ENCODE results near the gene COQ9.
"Not testable (repeated sequence)": the region's sequence is repeated elsewhere in the genome, so short reads cannot be mapped to it uniquely, and the experiment has no call there.

COQ9 gene

DNA sequence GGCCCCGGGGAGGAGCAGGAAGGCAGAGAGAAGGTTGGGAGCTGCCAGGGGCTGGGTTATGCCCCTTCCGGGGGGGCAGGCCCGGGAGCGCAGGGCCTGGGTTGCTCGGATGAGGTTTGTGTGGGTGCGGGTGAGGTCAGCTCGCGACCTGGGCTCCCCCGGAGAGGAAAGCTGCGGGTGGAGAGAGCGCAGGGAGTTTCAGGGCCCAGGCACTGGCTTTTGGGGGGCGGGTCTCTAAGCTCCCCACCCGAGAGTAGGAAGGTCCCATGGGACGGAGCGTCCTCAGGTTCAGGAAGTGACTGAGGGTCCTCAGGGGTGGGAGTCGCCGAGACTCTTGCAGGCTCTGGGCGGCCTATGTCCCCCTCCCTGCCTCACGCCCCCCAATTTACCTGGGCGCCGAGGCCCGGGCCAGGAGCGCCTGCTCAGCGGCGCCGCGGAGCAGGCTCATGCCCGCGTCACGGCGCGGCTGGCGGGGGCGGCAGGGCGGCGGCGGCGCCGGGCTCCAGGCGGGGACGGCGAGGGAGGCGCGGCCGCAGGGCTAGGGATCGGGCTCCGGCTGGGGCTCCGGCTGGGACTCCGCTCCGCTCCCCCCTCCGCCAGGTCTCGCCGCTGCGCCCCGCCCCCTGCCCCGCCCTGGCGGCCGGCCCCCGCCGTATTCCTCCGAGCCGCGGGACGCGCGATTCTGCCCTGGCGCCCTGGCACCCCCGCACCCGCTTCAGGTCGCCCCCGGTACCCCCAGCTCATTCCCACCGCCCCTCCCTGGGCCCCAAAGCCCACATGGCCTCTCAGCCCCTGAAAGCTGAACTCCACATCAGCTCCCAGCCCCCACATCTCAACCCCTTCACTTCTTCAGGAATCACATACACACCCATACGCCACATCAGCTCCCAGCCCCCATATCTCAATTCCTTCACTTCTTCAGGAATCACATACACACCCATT is 38.9 kb downstream of the COQ9 start, which contains the start of gene DOK4:
Gene DOK4, minus strand, starts transcription at position 578 of the 942 bp plus-strand sequence. CDS start 6,986 bp downstream, outside the sequence.
- peak; percentile 67 for DNase-seq (ENCODE audit: low read depth)

DNA sequence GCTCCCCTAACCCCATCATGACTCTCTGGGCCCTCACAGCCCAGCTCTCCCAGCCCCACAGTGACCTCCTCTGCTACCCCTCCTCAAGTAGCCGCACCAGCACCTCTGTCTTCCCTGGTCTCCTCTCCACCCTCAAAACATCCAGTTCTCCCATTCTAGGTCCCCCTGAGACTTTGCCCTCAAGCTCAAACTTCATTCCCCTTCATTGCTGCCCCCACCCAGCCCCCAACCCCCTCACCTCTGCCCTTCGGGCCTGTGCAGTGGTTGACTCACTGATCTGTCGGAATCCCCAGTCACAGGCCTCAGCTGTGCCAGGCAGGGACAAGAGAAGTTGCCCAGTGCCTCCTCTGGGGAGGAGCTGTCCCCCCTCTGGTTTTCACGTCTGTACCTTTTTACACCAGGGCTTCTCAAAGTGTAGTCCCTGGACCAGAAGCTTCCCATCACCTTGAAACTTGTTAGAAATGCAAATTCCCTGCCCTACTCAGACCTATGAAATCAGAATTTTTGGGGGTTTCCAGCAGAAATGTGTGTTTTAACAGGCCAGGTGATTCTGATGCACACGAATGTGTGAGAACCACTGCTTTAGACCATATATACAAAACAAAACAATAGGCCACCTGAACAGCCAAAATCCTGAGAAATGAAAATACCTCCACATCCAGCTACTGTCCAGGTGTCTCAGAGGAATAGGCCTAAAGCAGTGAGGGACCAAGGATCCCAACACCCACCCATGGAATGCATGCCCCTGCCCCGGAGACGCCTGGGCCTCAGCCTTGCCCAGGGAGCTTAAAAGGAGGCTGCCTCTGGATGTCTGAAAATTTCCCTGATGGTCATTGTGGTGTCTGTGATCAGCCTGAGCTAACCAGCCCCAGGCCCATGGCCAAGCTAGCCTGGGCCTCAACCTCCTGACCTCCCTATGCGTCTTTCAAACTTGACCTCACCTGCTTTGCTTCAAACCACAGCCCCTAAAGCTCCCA is 39.9 kb downstream of the COQ9 start:
- no peak for DNase-seq (ENCODE audit: low read depth)

DNA sequence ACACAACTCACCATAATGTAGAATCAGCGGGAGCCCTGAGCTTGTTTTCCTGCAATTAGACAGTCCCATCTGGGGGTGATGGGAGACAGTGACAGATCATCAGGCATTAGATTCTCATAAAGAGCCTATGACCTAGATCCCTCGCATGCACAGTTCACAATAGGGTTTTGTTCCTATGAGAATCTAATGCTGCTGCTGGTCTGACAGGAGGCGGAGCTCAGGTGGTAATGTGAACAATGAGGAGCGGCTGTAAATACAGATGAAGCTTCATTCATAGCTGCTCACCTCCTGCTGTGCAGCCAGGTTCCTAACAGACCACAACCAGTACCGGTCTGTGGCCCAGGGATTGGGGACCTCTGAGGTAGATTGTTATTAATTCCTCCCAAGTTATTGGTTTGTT is 42.0 kb downstream of the COQ9 start:
- no peak for DNase-seq (ENCODE audit: low read depth)

- no peak for DNase-seq (ENCODE audit: low read depth)
Observed at GRCh38 chr16:57493767-57494166, 46.5 kb downstream of the COQ9 start.

GRCh38 chr16:57497121-57497520 is 49.8 kb downstream of the COQ9 start:
- no peak for DNase-seq (ENCODE audit: low read depth)

GRCh38 chr16:57498031-57498430 is 50.8 kb downstream of the COQ9 start:
- DNase-seq (ENCODE audit: low read depth) = no peak

- DNase-seq (ENCODE audit: low read depth) = not testable (repeated sequence)
Observed at GRCh38 chr16:57499941-57500340, 52.7 kb downstream of the COQ9 start.

- no peak for DNase-seq (ENCODE audit: low read depth)
Observed at GRCh38 chr16:57500578-57501111, 53.4 kb downstream of the COQ9 start.

DNA sequence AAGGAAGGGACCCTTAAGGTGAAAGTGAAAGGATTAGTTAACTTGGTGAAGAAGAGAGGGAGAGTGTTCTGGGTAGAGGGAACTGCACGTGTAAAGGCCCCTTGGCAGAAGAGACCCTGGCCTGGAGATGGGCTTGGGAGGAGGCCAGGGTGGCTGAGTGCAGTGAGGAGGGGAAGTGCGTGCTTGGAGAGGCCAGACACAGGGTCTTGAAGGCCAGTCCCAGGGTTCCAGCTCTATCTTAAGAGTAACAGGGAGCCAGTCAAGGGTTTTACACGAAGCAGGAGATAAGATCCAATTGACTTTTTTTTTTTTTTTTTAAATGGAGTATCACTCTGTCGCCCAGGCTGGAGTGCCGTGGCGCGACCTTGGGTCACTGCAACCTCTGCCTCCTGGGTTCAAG is 54.2 kb downstream of the COQ9 start:
- no peak for DNase-seq (ENCODE audit: low read depth)

- DNase-seq (ENCODE audit: low read depth) = no peak
Observed at GRCh38 chr16:57502048-57502775, 54.9 kb downstream of the COQ9 start.

GRCh38 chr16:57503366-57503765 is 56.1 kb downstream of the COQ9 start:
- no peak for DNase-seq (ENCODE audit: low read depth)

DNA sequence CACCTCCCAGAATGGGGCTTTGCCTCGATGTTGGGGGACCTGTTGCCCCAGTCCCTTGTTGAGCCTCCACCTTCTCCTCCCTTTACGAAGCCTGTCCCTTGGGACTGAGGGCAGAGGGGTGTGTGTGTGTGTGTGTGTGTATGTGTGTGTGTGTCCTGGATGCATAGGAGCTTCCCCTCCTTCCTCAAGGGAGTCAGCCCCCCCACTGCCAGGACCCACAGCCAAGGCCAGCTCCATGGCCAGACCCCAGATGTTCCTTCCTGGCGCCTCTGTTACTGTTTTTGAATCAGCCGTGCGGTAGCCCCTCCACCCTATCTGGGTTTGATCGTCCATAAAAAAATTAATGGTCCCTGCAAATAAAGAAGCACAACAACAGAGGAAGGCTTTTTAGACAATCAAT is 56.7 kb downstream of the COQ9 start:
- no peak for DNase-seq (ENCODE audit: low read depth)

GRCh38 chr16:57504491-57504890 is 57.2 kb downstream of the COQ9 start:
- DNase-seq (ENCODE audit: low read depth) = no peak

DNA sequence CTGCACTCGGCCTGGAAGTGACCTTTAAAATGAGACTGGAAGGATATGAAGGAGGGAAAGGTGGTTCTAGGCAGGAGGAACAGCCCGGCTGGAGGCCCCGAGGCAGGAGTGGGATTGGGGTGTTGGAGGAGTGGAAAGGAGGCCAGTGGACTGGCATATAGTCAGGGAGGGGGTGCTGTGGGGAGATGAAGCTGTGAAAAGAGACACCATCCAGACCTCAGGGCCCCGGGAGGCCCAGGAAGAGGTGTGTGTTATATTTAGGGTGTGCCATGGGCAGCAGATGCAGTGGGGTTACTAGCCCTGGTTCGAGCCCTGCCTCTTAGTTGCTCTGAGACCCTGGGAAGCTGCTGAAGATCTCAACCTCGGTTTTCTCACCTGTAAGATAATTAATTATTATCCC is 57.9 kb downstream of the COQ9 start:
- DNase-seq (ENCODE audit: low read depth) = no peak

DNA sequence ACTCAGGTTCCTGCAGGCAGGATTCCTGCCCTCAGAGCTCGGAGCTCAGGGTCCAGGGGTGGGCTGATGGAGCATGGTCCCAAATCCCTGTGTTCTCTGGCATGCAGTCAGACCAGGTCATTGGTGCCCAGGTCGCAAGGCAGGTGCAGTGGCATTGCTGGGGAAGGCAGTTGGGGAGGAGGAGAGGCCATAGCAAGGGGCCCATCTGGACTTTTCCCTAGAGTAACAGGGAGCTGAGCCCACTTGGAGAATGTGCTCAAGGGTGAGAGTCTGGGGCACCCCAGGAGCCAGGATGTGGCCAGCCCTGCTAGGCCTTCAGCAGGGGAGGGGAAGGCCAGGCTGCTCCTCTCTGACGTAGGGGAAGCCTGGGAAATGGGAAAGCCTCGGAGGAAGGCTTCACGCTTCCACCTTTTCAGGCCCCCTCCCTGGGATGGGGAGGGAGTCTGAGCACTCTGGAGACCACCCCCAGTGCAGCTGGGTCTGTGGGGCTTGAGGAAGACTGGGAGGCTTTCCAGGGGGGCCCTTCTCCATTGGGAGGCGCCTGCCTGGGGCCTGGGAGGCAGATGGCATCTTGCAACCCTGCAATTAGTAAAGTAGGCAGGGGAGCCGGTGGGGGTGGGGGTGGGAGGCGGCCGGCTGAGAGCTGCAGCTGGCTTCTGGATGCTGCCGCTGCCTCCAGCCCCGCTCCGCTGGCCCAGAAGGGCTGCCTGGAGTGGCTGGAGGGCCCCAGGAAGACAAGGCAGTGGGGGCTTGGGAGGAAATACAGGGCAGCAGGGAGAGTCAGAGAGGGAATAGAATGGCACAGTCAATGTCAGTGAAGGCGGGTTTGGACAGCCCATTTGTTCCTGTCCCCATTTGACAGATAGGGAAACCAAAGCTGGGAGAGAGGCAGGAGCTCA is 60.1 kb downstream of the COQ9 start:
- DNase-seq (ENCODE audit: low read depth) = no peak

GRCh38 chr16:57508035-57508425 is 60.8 kb downstream of the COQ9 start:
- DNase-seq (ENCODE audit: low read depth) = no peak

DNA sequence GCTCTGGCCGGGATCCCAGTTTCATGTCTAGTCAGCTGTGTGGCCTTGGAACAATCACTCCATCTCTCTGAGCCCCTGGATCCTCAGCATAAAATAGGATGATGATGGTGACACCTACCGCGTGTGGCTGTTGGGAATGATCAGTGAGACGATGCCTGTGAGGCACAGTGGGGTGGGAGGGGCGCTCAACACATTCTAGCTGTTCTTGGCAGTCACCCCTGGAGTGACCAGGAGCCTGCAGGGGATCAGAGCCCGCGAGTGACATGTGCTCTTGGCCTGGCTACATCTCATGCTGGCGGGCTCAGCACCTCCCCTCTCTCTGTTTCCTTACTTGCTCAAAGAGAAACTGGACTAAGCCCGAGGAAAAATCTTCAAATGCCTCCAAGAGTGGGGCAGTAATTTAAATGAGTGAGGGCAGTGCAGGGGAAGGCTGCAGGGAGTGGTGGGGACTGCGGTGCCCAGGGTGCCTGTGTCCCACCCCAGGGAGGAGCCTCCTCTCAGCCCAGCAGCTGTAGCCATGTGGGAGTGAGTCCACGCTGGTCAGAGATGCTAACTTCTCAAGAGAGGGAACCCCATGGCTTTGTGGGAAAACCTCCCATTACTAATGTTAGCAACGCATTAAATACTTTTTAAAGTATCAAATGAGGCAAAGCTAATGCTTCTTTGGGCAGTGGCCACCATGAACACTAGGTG is 62.1 kb downstream of the COQ9 start:
- DNase-seq (ENCODE audit: low read depth) = no peak

DNA sequence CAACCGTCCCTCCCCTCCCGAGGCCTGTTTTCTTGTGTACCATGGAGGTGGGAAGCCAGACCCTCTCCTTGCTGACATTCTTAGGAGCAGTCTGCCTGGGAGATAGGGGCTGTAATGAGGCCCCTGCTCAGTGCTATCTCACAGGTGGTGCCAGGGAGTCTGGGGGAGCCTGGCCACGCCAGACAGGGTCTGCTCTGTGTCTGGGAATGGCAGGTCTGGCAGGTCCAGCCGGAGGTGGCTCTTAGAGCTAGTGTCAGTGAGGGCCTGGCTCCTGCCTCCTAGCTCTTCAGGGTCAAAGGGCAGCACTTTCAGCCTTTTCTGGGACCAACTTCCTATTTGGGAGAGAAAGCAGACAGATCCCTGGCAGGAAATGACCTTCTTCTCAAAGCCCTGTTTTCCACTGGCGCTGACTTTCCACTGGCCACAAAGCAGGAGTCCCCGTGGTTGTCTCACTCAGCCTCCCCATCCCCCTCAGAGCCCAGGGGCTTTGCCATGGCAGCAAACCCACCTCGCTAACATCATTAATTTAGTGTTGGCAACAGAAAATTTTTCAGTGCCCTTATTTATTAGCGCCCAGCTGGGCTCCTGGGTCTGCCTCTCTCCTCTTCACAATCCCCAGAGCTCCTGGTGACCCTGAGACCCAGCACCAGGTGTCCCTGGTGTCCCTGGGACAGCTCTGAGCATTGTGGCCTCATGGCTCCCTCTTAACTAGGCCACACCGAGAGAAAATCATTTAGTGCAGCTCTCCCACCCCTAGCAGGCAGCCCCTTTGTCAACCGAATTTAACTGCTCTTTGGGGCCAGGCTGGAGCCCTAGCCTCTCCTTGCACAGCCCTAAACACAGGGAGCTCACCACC is 63.0 kb downstream of the COQ9 start:
- no peak for DNase-seq (ENCODE audit: low read depth)
